Erythroblast (primary cell): ENCODE data around the gene ACAA1.
"Not testable (repeated sequence)": the region's sequence is repeated elsewhere in the genome, so short reads cannot be mapped to it uniquely, and the experiment has no call there.

Experiments
- DNase-seq, 2 experiments: peaks; one replicate each; lab custom pipeline; 2025; lab: John Stamatoyannopoulos, UW
- GATA1 ChIP-seq: IDR thresholded peaks from 2 replicates; pipeline ENCODE4 v1.6.1; 2011; ENCODE audit warnings: low read depth, mild to moderate bottlenecking, control low read depth, low read length, moderate library complexity
- POLR2A ChIP-seq: IDR thresholded peaks from 2 replicates; pipeline ENCODE4 v1.6.1; 2011; ENCODE audit warnings: mild to moderate bottlenecking, low read length

The ACAA1 gene

GRCh38 chr3:38163117-38163840 is 26.4 kb upstream of the ACAA1 start:
- TF ChIP-seq GATA1 (no peak), POLR2A (no peak)
- peak; percentile 51 to 71 for DNase-seq

- not testable (repeated sequence) for DNase-seq
These were observed 23.8 kb upstream of the ACAA1 start for GRCh38 chr3:38160704-38161103.

GRCh38 chr3:38158472-38158871 is 21.5 kb upstream of the ACAA1 start:
- no peak for TF ChIP-seq GATA1
- no peak for TF ChIP-seq POLR2A
- no peak for DNase-seq

GRCh38 chr3:38157595-38157994 is 20.7 kb upstream of the ACAA1 start:
- TF ChIP-seq POLR2A (no peak), GATA1 (no peak)
- peak in 1 of 2 experiments; percentile 35 for DNase-seq

- DNase-seq, result no peak
- TF ChIP-seq POLR2A (no peak), GATA1 (no peak)
These were observed 20.2 kb upstream of the ACAA1 start for GRCh38 chr3:38157117-38157516.

GRCh38 chr3:38155825-38156224 is 18.9 kb upstream of the ACAA1 start:
- TF ChIP-seq POLR2A, result no peak
- no peak for TF ChIP-seq GATA1
- no peak for DNase-seq

GRCh38 chr3:38154625-38155255 is 17.8 kb upstream of the ACAA1 start:
- TF ChIP-seq POLR2A, result no peak
- no peak for TF ChIP-seq GATA1
- no peak for DNase-seq

- TF ChIP-seq GATA1 (no peak), POLR2A (no peak)
- peak in 1 of 2 experiments; percentile 21 for DNase-seq
These were observed 17.1 kb upstream of the ACAA1 start for GRCh38 chr3:38154033-38154494.

- DNase-seq, result no peak
- no peak for TF ChIP-seq POLR2A
- no peak for TF ChIP-seq GATA1
These were observed 16.3 kb upstream of the ACAA1 start for GRCh38 chr3:38153221-38153620.

- DNase-seq, result no peak
- TF ChIP-seq POLR2A (no peak), GATA1 (no peak)
These were observed 15.7 kb upstream of the ACAA1 start for GRCh38 chr3:38152609-38153008.

- peak; percentile 41 to 60 for DNase-seq
- TF ChIP-seq GATA1, result no peak
- TF ChIP-seq POLR2A, result no peak
These were observed 14.8 kb upstream of the ACAA1 start for GRCh38 chr3:38151667-38152265.

- no peak for TF ChIP-seq GATA1
- TF ChIP-seq POLR2A, result no peak
- peak; percentile 40 to 59 for DNase-seq
These were observed 14.0 kb upstream of the ACAA1 start for GRCh38 chr3:38150780-38151528.

- DNase-seq, result peak; percentile 46 to 51
- peak; percentile 24 for TF ChIP-seq GATA1
- TF ChIP-seq POLR2A, result no peak
These were observed 12.8 kb upstream of the ACAA1 start for GRCh38 chr3:38149708-38150107.
